Fibroblast of the conjunctiva (primary cell): ENCODE data around the gene CASZ1.

Source experiments
- DNase-seq: peaks from one replicate; pipeline ENCODE4 v3.0.0-alpha.2; 2010; ENCODE audit warnings: low read depth

The CASZ1 gene

GRCh38 chr1:10775763-10776162 lies 20.7 kb downstream of the CASZ1 start:
- DNase-seq = no peak

GRCh38 chr1:10774615-10775310 lies 21.7 kb downstream of the CASZ1 start:
- no peak for DNase-seq

- DNase-seq = no peak
These were observed 22.4 kb downstream of the CASZ1 start for GRCh38 chr1:10773851-10774614.

- DNase-seq = no peak
These were observed 23.1 kb downstream of the CASZ1 start for GRCh38 chr1:10773376-10773775.

GRCh38 chr1:10772711-10773110 lies 23.7 kb downstream of the CASZ1 start:
- DNase-seq = no peak

GRCh38 chr1:10771789-10772188 lies 24.7 kb downstream of the CASZ1 start:
- DNase-seq = no peak

- no peak for DNase-seq
These were observed 27.9 kb downstream of the CASZ1 start for GRCh38 chr1:10768552-10768951.

GRCh38 chr1:10767282-10767681 lies 29.2 kb downstream of the CASZ1 start:
- DNase-seq = no peak

- DNase-seq = no peak
These were observed 30.5 kb downstream of the CASZ1 start for GRCh38 chr1:10765734-10766478.

- DNase-seq = no peak
These were observed 31.1 kb downstream of the CASZ1 start for GRCh38 chr1:10765304-10765703.

- no peak for DNase-seq
These were observed 32.1 kb downstream of the CASZ1 start for GRCh38 chr1:10764296-10764798.

GRCh38 chr1:10762875-10763274 lies 33.6 kb downstream of the CASZ1 start:
- DNase-seq = no peak

GRCh38 chr1:10762153-10762523 lies 34.3 kb downstream of the CASZ1 start:
- no peak for DNase-seq

- DNase-seq = no peak
These were observed 34.8 kb downstream of the CASZ1 start for GRCh38 chr1:10761503-10762152.

- DNase-seq = no peak
These were observed 35.6 kb downstream of the CASZ1 start for GRCh38 chr1:10760566-10761502.

- DNase-seq = no peak
These were observed 36.8 kb downstream of the CASZ1 start for GRCh38 chr1:10759413-10760200.

GRCh38 chr1:10756842-10757241 lies 39.6 kb downstream of the CASZ1 start:
- no peak for DNase-seq

- DNase-seq = no peak
These were observed 40.4 kb downstream of the CASZ1 start for GRCh38 chr1:10755970-10756521.

- DNase-seq = no peak
These were observed 41.7 kb downstream of the CASZ1 start for GRCh38 chr1:10754568-10755329.
